Liver (tissue), 3 donors: ENCODE measurements around the gene COQ2.

Source experiments
- JUND ChIP-seq, 2 donors: IDR thresholded peaks; 2 replicates each; pipeline ENCODE4 v1.6.1; 2016; ENCODE audit warnings: antibody characterized with exemption in 2 of 2
- SP1 ChIP-seq: IDR thresholded peaks from 2 replicates; pipeline ENCODE4 v1.6.1; 2018; ENCODE audit warnings: antibody characterized with exemption, mild to moderate bottlenecking
- YY1 ChIP-seq: IDR thresholded peaks from 2 replicates; pipeline ENCODE4 v1.6.1; 2016; ENCODE audit warnings: antibody characterized with exemption, mild to moderate bottlenecking
- TF ChIP-seq, protein P1 (sequence below): fragments of 150-350 bp; IDR thresholded peaks from 2 replicates; pipeline ENCODE4 v1.5.1; 2017; ENCODE audit warnings: improper control_type of control experiment, low read depth, low read length; ENCODE audit not compliant: missing input control
- TF ChIP-seq, protein P2 (sequence below): IDR thresholded peaks from 2 replicates; pipeline ENCODE4 v1.6.1; 2016; ENCODE audit warnings: antibody characterized with exemption
- donor health status: healthy.
- donor health status: healthy.

GRCh38 chr4:83268491-83268890 is 16.1 kb downstream of the COQ2 start:
- TF ChIP-seq YY1 (no peak), JUND (IDR thresholded peaks at IDR 0.05) (no peak), SP1 (no peak)
- TF ChIP-seq, protein P1, sequence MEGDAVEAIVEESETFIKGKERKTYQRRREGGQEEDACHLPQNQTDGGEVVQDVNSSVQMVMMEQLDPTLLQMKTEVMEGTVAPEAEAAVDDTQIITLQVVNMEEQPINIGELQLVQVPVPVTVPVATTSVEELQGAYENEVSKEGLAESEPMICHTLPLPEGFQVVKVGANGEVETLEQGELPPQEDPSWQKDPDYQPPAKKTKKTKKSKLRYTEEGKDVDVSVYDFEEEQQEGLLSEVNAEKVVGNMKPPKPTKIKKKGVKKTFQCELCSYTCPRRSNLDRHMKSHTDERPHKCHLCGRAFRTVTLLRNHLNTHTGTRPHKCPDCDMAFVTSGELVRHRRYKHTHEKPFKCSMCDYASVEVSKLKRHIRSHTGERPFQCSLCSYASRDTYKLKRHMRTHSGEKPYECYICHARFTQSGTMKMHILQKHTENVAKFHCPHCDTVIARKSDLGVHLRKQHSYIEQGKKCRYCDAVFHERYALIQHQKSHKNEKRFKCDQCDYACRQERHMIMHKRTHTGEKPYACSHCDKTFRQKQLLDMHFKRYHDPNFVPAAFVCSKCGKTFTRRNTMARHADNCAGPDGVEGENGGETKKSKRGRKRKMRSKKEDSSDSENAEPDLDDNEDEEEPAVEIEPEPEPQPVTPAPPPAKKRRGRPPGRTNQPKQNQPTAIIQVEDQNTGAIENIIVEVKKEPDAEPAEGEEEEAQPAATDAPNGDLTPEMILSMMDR: no peak
- TF ChIP-seq, protein P2, sequence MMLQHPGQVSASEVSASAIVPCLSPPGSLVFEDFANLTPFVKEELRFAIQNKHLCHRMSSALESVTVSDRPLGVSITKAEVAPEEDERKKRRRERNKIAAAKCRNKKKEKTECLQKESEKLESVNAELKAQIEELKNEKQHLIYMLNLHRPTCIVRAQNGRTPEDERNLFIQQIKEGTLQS: no peak
